ENCODE measurements around the gene FBN2.

DNA sequence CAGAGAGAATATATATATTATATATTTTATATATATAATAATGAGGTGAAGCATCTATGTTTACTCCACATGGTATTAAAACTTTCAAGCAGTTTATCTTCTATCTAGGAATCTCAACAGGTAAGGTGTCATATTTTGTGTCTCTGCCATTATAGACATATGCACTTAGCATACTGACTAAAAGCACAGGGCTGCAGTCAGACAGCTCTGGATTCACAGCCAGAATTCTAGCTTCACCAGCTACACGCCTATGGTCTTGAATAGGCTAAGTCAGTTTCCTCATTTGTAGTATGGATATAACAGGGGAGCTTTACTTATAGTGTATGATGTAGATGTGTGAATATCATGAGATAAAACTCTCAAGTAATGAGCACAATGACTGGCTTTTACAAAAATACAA lies 57.9 kb downstream of the FBN2 start:
- TF ChIP-seq, protein P1, sequence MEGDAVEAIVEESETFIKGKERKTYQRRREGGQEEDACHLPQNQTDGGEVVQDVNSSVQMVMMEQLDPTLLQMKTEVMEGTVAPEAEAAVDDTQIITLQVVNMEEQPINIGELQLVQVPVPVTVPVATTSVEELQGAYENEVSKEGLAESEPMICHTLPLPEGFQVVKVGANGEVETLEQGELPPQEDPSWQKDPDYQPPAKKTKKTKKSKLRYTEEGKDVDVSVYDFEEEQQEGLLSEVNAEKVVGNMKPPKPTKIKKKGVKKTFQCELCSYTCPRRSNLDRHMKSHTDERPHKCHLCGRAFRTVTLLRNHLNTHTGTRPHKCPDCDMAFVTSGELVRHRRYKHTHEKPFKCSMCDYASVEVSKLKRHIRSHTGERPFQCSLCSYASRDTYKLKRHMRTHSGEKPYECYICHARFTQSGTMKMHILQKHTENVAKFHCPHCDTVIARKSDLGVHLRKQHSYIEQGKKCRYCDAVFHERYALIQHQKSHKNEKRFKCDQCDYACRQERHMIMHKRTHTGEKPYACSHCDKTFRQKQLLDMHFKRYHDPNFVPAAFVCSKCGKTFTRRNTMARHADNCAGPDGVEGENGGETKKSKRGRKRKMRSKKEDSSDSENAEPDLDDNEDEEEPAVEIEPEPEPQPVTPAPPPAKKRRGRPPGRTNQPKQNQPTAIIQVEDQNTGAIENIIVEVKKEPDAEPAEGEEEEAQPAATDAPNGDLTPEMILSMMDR (IDR thresholded peaks at IDR 0.05), result no peak
- no peak for TF ChIP-seq POLR2A (IDR thresholded peaks at IDR 0.05)
